Spleen (tissue), 11 donors: Measurements from ENCODE around the gene FLCN. TPM values are rescaled to one million over a fixed set of nuclear protein-coding genes. Genes with fewer than 3 reads are reported as not detected.

Experiments used
- DNase-seq: peaks from one replicate; pipeline ENCODE4 v3.0.0-alpha.2; 2020
- H3K27ac ChIP-seq, 8 donors: fragments of 200-600 bp; sonication (generic) in 7 of 8; 1 replicate in 4 of 8; 2 replicates in 4 of 8; pipeline versions ENCODE4 v1.5.0 to v1.8.0; 2016 to 2021; ENCODE audit warnings: inconsistent platforms in 4 of 8, mild to moderate bottlenecking in 4 of 8, moderate library complexity in 1 of 8
- H3K27me3 ChIP-seq, 7 donors: fragments of 200-600 bp; sonication (generic) in 6 of 7; replicated peaks in 1 of 7; 1 replicate in 4 of 7; 2 replicates in 3 of 7; pipeline versions ENCODE4 v1.5.0 to v1.8.0; 2016 to 2021; ENCODE audit warnings: inconsistent platforms in 3 of 7, mild to moderate bottlenecking in 1 of 7
- H3K36me3 ChIP-seq, 6 donors: fragments of 200-600 bp; sonication (generic) in 5 of 6; 1 replicate in 4 of 6; 2 replicates in 2 of 6; pipeline versions ENCODE4 v1.5.0 to v1.8.0; 2016 to 2021; ENCODE audit warnings: inconsistent platforms in 2 of 6
- H3K4me1 ChIP-seq, 6 donors: fragments of 200-600 bp; sonication (generic) in 5 of 6; 1 replicate in 3 of 6; 2 replicates in 3 of 6; pipeline versions ENCODE4 v1.5.0 to v1.8.0; 2016 to 2021; ENCODE audit warnings: inconsistent platforms in 3 of 6
- H3K4me3 ChIP-seq, 8 donors: fragments of 200-600 bp; sonication (generic) in 7 of 8; 1 replicate in 4 of 8; 2 replicates in 4 of 8; pipeline versions ENCODE4 v1.5.0 to v1.8.0; 2016 to 2021; ENCODE audit warnings: inconsistent platforms in 4 of 8, mild to moderate bottlenecking in 4 of 8, moderate library complexity in 2 of 8
- H3K9me3 ChIP-seq, 8 donors: fragments of 200-600 bp; sonication (generic) in 7 of 8; 1 replicate in 4 of 8; 2 replicates in 4 of 8; pipeline versions ENCODE4 v1.5.0 to v1.8.0; 2016 to 2021; ENCODE audit warnings: inconsistent platforms in 4 of 8
- CTCF ChIP-seq, 11 experiments: fragments of 200-600 bp in 7 of 11; fragments of 450-650 bp in 4 of 11; sonication (generic) in 4 of 11; IDR thresholded peaks in 8 of 11; conservative IDR thresholded peaks in 3 of 11; 1 replicate in 7 of 11; 2 replicates in 4 of 11; pipeline versions ENCODE4 v1.4.0 to v1.8.0; 2016 to 2021; ENCODE audit warnings: antibody characterized with exemption in 11 of 11, inconsistent platforms in 4 of 11, mild to moderate bottlenecking in 1 of 11
- POLR2A ChIP-seq, 3 donors: fragments of 450-650 bp; IDR thresholded peaks; one replicate each; pipeline ENCODE4 v1.5.1; 2017; ENCODE audit warnings: antibody characterized with exemption in 3 of 3, mild to moderate bottlenecking in 1 of 3
- POLR2AphosphoS5 ChIP-seq, 3 donors: sonication (generic); formaldehyde crosslinking; IDR thresholded peaks; one replicate each; pipeline ENCODE4 v1.5.1; 2017; ENCODE audit warnings: antibody characterized with exemption in 3 of 3
- WGBS, 5 donors: extraction: QIAGEN DNeasy Blood & Tissue Kit in 3 of 5; methylation state at CpG; one replicate each; pipeline versions ENCODE4 v1.1.5 to v1.1.7; 2013 to 2018; 5-methylcytosine and 5-hydroxymethylcytosine counted together
- intact Hi-C: fragments of 100-400 bp; cut with DNase I; formaldehyde crosslinking; loops from one replicate; pipeline ENCODE4 v1.15.0; 2023; ENCODE audit warnings: low total_unique reads
- polyA plus RNA-seq, 3 donors: library from polyadenylated mRNA; stranded (reverse); fragments of 200-250 nt; gene quantifications; one replicate each; pipeline ENCODE4 v1.2.1, GENCODE V29; 2013
- total RNA-seq, 7 donors: library from RNA; depleted of rRNA in 3 of 7; stranded (reverse); fragments of >200 nt in 3 of 7; fragmentation: NEBNext Ultra II Directional in 4 of 7; extraction: Animal tissue kit (Norgen Biotek cat#: 25700) in 4 of 7; gene quantifications; one replicate each; pipeline versions ENCODE4 v1.1.0 to v1.2.1, GENCODE V29; 2016 to 2021
- donor health status: healthy with polysubstance abuse.
- donor health status: DM: no; HTN: no; CAD: no; lungs with moderate emphysema.
- donor health status: DM: no; HTN: no; CAD: no.
- donor health status: Bipolar disorder and iron deficiency.
- donor health status: healthy.
- donor health status: DM: no; HTN: no; CAD: no.
- donor health status: DM: yes; HTN: yes; CAD: no.

The FLCN gene
- total and polyA plus RNA-seq, 10 donors = 9.1 to 91.6 (median 72.3) TPM

- intact Hi-C loops = loop anchor here (10.0 kb wide), 1 partner anchor 64 kb away; the partner anchor contains the start of gene FLCN
- Histone ChIP-seq H3K36me3 (peaks cover 0 to 99% (median 85%) of the 10 kb centered on the region in 6 donors), H3K9me3 (no peaks in the 10 kb centered on the region), H3K27me3 (no peaks in the 10 kb centered on the region), H3K27ac (peak overlapping the region in 5 of 8 donors; percentile 14 to 67 (median 45)), H3K4me1 (peaks cover 22 to 62% (median 53%) of the 10 kb centered on the region in 6 donors), H3K4me3 (no peak overlapping the region)
- WGBS, 5 donors = 61 to 77% (median 68%) methylated on average over 7 of the region's 7 CpGs
- DNase-seq = no peak
- TF ChIP-seq POLR2AphosphoS5 (IDR thresholded peaks at IDR 0.05) (no peak), POLR2A (IDR thresholded peaks at IDR 0.05) (no peak), CTCF (IDR thresholded peaks at IDR 0.05 in 8 of 11, conservative IDR thresholded peaks at IDR 0.05 in 3 of 11) (no peak)
Measured at GRCh38 chr17:17171186-17171585, 65.8 kb downstream of the FLCN start.

DNA sequence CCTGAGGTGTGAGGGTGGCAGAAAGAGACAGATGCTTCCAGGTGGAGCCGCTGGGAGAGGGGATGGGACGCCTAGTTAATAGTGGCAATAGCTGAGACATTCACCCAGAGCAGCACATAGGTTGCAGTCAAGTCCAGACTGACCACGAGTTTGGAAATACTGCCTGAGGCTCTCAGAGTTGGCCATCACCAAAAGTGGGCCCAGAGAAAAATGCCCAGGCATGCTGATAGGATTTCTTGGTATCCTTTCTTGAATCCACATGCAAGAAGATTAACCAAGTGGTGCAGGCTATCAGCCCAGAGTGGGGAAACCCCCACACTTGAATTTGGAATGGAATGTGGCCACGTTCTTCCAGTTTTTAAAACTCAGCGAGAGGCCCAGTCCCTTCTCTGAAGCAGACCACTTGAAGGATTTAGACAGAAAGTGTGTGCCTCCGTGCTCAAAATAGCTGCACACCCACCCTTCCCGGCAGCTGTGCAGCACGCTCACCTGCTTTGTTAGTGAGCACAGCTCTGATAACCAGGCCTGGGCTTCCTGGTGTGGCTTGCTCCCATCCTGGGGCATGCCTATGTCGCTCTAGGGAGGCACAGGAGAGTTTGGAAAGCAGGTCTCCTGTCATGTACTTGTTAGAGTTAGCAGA is 66.5 kb downstream of the FLCN start:
- no peak for DNase-seq
- intact Hi-C loops = loop anchor here (10.0 kb wide), 1 partner anchor 64 kb away; the partner anchor contains the start of gene FLCN
- Histone ChIP-seq H3K4me1 (peaks cover 15 to 54% (median 46%) of the 10 kb centered on the region in 6 donors), H3K27ac (peak overlapping the region in 4 of 8 donors; percentile 28 to 67 (median 50)), H3K9me3 (no peaks in the 10 kb centered on the region), H3K27me3 (no peaks in the 10 kb centered on the region), H3K4me3 (no peak overlapping the region), H3K36me3 (peaks cover 0 to 99% (median 87%) of the 10 kb centered on the region in 6 donors)
- 63 to 82% (median 79%) methylated on average over 7 to 9 of the region's 9 CpGs for WGBS, 5 donors
- TF ChIP-seq POLR2A (IDR thresholded peaks at IDR 0.05) = no peak
- TF ChIP-seq POLR2AphosphoS5 (IDR thresholded peaks at IDR 0.05) = no peak
- no peak for TF ChIP-seq CTCF (IDR thresholded peaks at IDR 0.05 in 8 of 11, conservative IDR thresholded peaks at IDR 0.05 in 3 of 11)

DNA sequence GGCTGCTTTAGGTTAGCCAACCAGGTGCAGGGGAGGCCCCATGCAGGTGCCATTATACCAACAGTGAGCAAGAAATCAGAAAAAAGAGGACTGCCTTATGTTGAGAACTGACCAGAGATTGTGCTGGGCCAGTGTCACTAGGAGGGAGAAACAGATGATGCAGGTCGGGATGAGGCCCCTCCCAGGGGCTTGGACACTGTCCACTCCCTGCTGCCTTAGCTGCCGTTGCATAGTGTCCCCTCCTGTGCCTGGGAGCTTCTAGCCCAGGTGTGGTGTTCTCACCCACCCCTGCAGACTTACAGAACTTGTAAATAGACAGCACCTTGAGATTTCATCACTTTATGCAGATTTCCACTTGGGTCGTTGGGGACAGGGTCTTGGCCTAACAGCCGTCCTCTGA is 67.6 kb downstream of the FLCN start:
- DNase-seq = no peak
- no peaks in the 10 kb centered on the region for H3K27me3 ChIP-seq
- intact Hi-C loops = no loop called here
- no peak overlapping the region for H3K4me3 ChIP-seq
- no peaks in the 10 kb centered on the region for H3K9me3 ChIP-seq
- 79 to 92% (median 90%) methylated on average over 4 of the region's 4 CpGs for WGBS, 5 donors
- H3K36me3 ChIP-seq = peaks cover 0 to 99% (median 87%) of the 10 kb centered on the region in 6 donors
- H3K4me1 ChIP-seq = peaks cover 7 to 51% (median 37%) of the 10 kb centered on the region in 6 donors
- TF ChIP-seq CTCF (IDR thresholded peaks at IDR 0.05 in 8 of 11, conservative IDR thresholded peaks at IDR 0.05 in 3 of 11) (no peak), POLR2A (IDR thresholded peaks at IDR 0.05) (no peak), POLR2AphosphoS5 (IDR thresholded peaks at IDR 0.05) (no peak)
- peak overlapping the region in 1 of 8 donors; percentile 8 for H3K27ac ChIP-seq

GRCh38 chr17:17168401-17168800 is 68.6 kb downstream of the FLCN start:
- Histone ChIP-seq H3K36me3 (peaks cover 0 to 99% (median 86%) of the 10 kb centered on the region in 6 donors), H3K27ac (no peak overlapping the region), H3K27me3 (no peaks in the 10 kb centered on the region), H3K4me1 (peaks cover 7 to 48% (median 32%) of the 10 kb centered on the region in 6 donors), H3K4me3 (no peak overlapping the region), H3K9me3 (no peaks in the 10 kb centered on the region)
- no peak for DNase-seq
- TF ChIP-seq CTCF (IDR thresholded peaks at IDR 0.05 in 8 of 11, conservative IDR thresholded peaks at IDR 0.05 in 3 of 11) (no peak), POLR2AphosphoS5 (IDR thresholded peaks at IDR 0.05) (no peak), POLR2A (IDR thresholded peaks at IDR 0.05) (no peak)
- WGBS, 5 donors = 87 to 97% (median 92%) methylated on average over 5 of the region's 5 CpGs
- intact Hi-C loops = no loop called here
